Measurements from ENCODE around the gene LYSMD4.
"Not testable (repeated sequence)": the region's sequence is repeated elsewhere in the genome, so short reads cannot be mapped to it uniquely, and the experiment has no call there.

The LYSMD4 gene

GRCh38 chr15:99733268-99734039, at the start of gene LYSMD4:
Gene LYSMD4 (minus strand): TSS chr15:99733437. CDS start chr15:99731999, 1,438 bp downstream.
- DNase-seq (ENCODE audit: low spot score), result peak; percentile 100

- not testable (repeated sequence) for DNase-seq (ENCODE audit: low spot score)
These were observed 48.8 kb upstream of the LYSMD4 start for GRCh38 chr15:99782029-99782428.

- no peak for DNase-seq (ENCODE audit: low spot score)
These were observed 43.9 kb upstream of the LYSMD4 start for GRCh38 chr15:99777144-99777543.

GRCh38 chr15:99764522-99764921, 31.3 kb upstream of the LYSMD4 start:
- DNase-seq (ENCODE audit: low spot score), result no peak

GRCh38 chr15:99763827-99764226, 30.6 kb upstream of the LYSMD4 start:
- DNase-seq (ENCODE audit: low spot score), result no peak

- DNase-seq (ENCODE audit: low spot score), result no peak
These were observed 29.1 kb upstream of the LYSMD4 start for GRCh38 chr15:99762288-99762687.

GRCh38 chr15:99755692-99756409, 22.6 kb upstream of the LYSMD4 start:
- peak; percentile 80 for DNase-seq (ENCODE audit: low spot score)

- no peak for DNase-seq (ENCODE audit: low spot score)
These were observed 19.8 kb upstream of the LYSMD4 start for GRCh38 chr15:99753066-99753465.

GRCh38 chr15:99752556-99752955, 19.3 kb upstream of the LYSMD4 start:
- DNase-seq (ENCODE audit: low spot score), result no peak

GRCh38 chr15:99750326-99750725, 17.1 kb upstream of the LYSMD4 start:
- not testable (repeated sequence) for DNase-seq (ENCODE audit: low spot score)

GRCh38 chr15:99749386-99749785, 16.1 kb upstream of the LYSMD4 start:
- no peak for DNase-seq (ENCODE audit: low spot score)

- no peak for DNase-seq (ENCODE audit: low spot score)
These were observed 12.3 kb upstream of the LYSMD4 start for GRCh38 chr15:99745370-99746086.

- DNase-seq (ENCODE audit: low spot score), result no peak
These were observed 10.9 kb upstream of the LYSMD4 start for GRCh38 chr15:99744142-99744541.

- no peak for DNase-seq (ENCODE audit: low spot score)
These were observed 8.6 kb upstream of the LYSMD4 start for GRCh38 chr15:99741835-99742234.

GRCh38 chr15:99738021-99738847, 5.0 kb upstream of the LYSMD4 start:
- no peak for DNase-seq (ENCODE audit: low spot score)

GRCh38 chr15:99736702-99737101, 3.5 kb upstream of the LYSMD4 start:
- no peak for DNase-seq (ENCODE audit: low spot score)

GRCh38 chr15:99735868-99736267, 2.6 kb upstream of the LYSMD4 start:
- DNase-seq (ENCODE audit: low spot score), result no peak

- no peak for DNase-seq (ENCODE audit: low spot score)
These were observed 1.3 kb upstream of the LYSMD4 start for GRCh38 chr15:99734575-99734974.

GRCh38 chr15:99734040-99734291, 729 bp upstream of the LYSMD4 start:
- DNase-seq (ENCODE audit: low spot score), result not testable (repeated sequence)

GRCh38 chr15:99732751-99733267, 428 bp downstream of the LYSMD4 start:
- DNase-seq (ENCODE audit: low spot score), result peak; percentile 27

- DNase-seq (ENCODE audit: low spot score), result peak; percentile 43
These were observed 1.0 kb downstream of the LYSMD4 start for GRCh38 chr15:99732124-99732750.
